HG03521 (cell line): ENCODE results near the gene MICALL2.

Experiments
- ATAC-seq: cut with Tn5 transposase; IDR thresholded peaks from one replicate; pipeline ENCODE4 v1.9.1; 2021; ENCODE audit warnings: mild to moderate bottlenecking, moderate library complexity; ENCODE audit not compliant: unreplicated experiment

MICALL2 gene

GRCh38 chr7:1458683-1459511, at the start of gene MICALL2:
Gene MICALL2 (minus strand): TSS chr7:1459470. CDS start chr7:1459326, 144 bp downstream.
- peak; percentile 14 for ATAC-seq

- ATAC-seq = no peak
Measured at GRCh38 chr7:1508277-1508758, 49.0 kb upstream of the MICALL2 start.

DNA sequence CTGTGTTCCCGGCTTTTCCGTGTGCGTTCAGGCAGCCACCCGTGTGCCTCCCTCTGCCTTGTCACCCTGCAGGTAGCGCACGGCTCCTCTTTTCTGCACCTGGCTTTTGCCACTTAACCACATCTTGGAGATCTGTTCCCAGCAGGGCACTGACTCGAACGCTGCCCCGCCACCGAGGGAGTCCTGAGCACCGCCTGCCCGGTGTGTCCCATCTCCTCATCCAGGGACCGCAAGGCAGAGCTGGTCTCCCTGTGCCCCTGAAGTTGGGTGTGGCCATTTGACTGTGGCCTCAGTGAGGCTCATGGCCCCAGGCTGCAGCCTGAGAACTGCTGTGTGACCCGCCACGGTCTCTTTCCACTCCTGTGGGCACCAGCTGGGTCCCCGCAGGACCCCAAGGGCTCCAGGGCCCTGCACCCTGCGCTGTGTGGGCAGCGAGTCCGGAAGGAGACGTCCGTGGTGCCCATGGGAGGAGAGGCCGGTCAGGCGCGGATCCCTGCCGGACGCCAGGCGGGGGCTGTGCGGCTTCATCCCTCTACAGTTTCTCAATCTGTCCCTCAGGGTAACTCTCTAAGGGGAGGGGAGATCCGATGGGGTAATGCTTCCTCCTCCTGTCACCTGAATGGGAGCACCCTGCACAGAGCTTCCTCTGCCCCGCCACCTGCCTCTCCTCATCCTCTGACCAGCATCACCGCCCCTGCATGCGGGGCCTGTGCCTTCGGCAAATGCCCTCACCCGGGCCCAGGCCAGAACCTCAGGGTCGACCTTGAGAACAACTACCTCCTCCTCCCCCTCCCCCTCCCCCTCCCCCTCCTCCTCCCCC, 46.7 kb upstream of the MICALL2 start:
- no peak for ATAC-seq

GRCh38 chr7:1503816-1504775, 44.8 kb upstream of the MICALL2 start, which contains the start of gene INTS1:
Gene INTS1 (minus strand): TSS chr7:1504389. CDS start chr7:1503960, 429 bp downstream.
- peak; percentile 79 for ATAC-seq

DNA sequence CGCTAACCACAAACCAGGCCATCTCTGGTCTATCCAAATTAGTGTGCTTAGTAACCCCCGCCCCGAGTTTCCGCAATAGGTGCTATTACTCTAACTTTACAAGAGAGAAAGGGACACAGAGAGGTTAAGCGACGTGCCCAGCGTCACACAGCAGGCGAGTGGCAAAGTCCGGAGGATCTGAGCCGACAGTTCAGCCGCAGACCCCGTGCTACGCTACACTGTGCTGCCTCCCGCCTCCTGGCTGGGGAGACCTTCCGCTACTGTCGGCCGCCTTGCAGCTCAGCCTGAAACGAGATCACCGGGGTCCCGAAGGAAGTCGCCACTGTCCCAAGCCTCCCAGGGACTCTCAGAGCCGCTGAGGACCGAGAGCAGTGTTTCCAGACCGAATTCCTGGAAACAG, 44.1 kb upstream of the MICALL2 start:
- no peak for ATAC-seq

DNA sequence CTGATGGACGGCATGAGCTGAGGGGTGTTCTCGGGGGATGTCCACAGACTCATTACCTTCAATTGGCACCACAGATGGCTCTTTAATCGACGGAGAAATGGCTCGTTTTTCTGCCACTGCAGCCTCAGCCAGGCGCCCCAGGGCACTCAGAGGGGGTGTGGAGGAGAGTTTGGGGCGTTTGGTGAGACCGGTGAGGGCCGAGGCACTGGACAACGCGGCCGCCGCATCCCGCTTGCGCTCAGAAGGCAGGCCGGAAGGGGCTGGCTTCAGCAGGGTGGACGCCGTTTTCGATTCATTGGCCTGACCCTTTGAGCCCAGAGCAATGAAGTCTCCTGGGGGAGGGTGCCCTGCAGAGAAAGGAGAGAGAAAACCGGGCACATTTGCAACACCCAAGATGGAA, 43.6 kb upstream of the MICALL2 start:
- ATAC-seq = no peak

GRCh38 chr7:1501487-1502270, 42.4 kb upstream of the MICALL2 start:
- no peak for ATAC-seq

GRCh38 chr7:1500064-1500807, 41.0 kb upstream of the MICALL2 start:
- no peak for ATAC-seq

DNA sequence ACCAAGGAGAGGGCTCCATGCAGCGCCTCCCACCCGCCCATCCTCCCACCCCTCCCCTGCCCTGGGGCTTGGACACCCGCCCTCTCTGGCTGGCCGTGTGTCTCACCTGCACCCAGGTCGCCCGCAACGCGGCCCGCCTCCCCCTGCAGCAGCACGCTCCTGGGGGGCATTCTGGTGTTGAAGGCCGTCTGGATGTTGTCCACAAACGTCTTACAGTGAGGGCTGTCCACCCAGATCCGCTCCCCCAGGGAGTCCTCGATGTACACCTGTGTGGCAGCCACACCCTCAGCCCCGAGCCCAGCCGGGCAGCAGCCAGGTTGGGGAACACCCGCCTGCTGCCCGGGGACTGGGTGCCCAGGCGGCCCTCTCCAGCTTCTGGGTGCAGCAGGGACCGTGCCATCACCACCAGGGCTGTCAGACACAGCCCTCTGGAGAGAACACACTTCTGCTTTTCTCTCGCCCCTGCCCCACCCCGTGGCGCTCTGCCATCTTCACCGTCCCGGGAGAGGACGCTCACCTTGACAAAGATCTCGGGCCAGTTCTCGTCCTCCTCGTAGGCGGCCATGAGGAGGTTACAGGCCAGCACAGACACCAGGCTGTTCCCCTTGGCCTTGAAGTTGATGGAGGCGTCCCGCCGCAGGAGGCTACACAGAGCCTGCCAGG, 40.2 kb upstream of the MICALL2 start:
- ATAC-seq = no peak

- ATAC-seq = no peak
Measured at GRCh38 chr7:1498370-1499305, 39.4 kb upstream of the MICALL2 start.

GRCh38 chr7:1497293-1497927, 38.1 kb upstream of the MICALL2 start:
- ATAC-seq = no peak

- ATAC-seq = no peak
Measured at GRCh38 chr7:1496531-1497292, 37.4 kb upstream of the MICALL2 start.

- ATAC-seq = no peak
Measured at GRCh38 chr7:1495564-1496242, 36.4 kb upstream of the MICALL2 start.

DNA sequence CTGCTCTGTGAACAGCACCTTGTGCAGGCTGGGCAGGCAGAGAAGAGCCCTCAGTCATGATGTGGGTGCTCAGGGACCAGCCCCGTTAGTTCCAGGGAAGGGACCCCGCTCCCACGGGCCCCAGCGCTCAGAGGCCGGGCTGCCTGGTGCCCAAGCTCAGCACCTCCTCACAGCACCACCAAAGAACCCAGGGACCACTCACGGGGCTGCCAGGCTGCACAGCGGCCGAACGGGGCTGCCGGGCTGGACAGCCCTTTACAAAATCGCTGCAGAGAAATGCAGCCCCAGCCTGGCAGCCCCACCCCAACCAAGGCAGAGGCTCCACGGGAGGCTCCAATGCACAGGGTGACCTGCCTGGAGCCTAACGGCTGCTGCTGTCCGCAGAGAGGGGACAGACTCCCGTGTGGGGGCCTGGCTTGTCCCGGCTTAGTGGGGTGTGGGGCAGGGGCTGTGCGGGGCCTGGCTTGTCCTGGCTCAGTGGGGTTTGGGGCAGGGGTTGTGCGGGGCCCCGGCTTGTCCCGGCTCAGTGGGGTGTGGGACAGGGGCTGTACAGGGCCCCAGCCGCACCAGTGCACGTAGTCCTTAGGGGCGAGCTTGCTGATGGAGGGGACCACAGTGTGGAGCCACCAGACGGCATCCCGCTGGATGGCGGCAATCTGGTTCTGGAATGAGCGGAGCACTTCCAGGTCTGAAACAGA, 35.7 kb upstream of the MICALL2 start:
- ATAC-seq = no peak

GRCh38 chr7:1494447-1494846, 35.2 kb upstream of the MICALL2 start:
- no peak for ATAC-seq
